HG02970 (cell line): ENCODE results near the gene PHF12.
A peak's percentile ranks its signal among the peaks of the same experiment; 100 is the strongest.

Source experiments
- ATAC-seq: cut with Tn5 transposase; IDR thresholded peaks from one replicate; pipeline ENCODE4 v1.9.1; 2021; ENCODE audit warnings: mild to moderate bottlenecking, moderate library complexity, moderate number of reproducible peaks; ENCODE audit not compliant: unreplicated experiment, low FRiP score

PHF12 gene

GRCh38 chr17:28951428-28951990 lies at the start of gene PHF12:
Gene PHF12 (minus strand): TSS chr17:28951518. CDS start chr17:28950960, 558 bp downstream.
- ATAC-seq, result peak; percentile 51

GRCh38 chr17:29000973-29001372 lies 49.7 kb upstream of the PHF12 start:
- no peak for ATAC-seq

GRCh38 chr17:28999206-28999605 lies 47.9 kb upstream of the PHF12 start:
- no peak for ATAC-seq

- no peak for ATAC-seq
Measured at GRCh38 chr17:28997806-28998205, 46.5 kb upstream of the PHF12 start.

GRCh38 chr17:28996554-28997096 lies 45.3 kb upstream of the PHF12 start:
- ATAC-seq, result no peak

- no peak for ATAC-seq
Measured at GRCh38 chr17:28993645-28994426, 42.5 kb upstream of the PHF12 start.

GRCh38 chr17:28992625-28993600 lies 41.6 kb upstream of the PHF12 start:
- no peak for ATAC-seq

GRCh38 chr17:28992185-28992584 lies 40.9 kb upstream of the PHF12 start:
- no peak for ATAC-seq

- no peak for ATAC-seq
Measured at GRCh38 chr17:28991779-28992178, 40.5 kb upstream of the PHF12 start.

- ATAC-seq, result no peak
Measured at GRCh38 chr17:28989028-28989427, 37.7 kb upstream of the PHF12 start.

GRCh38 chr17:28988475-28988874 lies 37.2 kb upstream of the PHF12 start:
- no peak for ATAC-seq

GRCh38 chr17:28986714-28987655 lies 35.7 kb upstream of the PHF12 start:
- no peak for ATAC-seq

GRCh38 chr17:28985950-28986713 lies 34.8 kb upstream of the PHF12 start:
- no peak for ATAC-seq

- ATAC-seq, result no peak
Measured at GRCh38 chr17:28983286-28984230, 32.2 kb upstream of the PHF12 start.

- ATAC-seq, result peak; percentile 38
Measured at GRCh38 chr17:28982131-28982793, 30.9 kb upstream of the PHF12 start.

- ATAC-seq, result no peak
Measured at GRCh38 chr17:28978356-28978964, 27.1 kb upstream of the PHF12 start.
